ENCODE results near the gene LRRC74B. TPM values are rescaled to one million over a fixed set of nuclear protein-coding genes. Genes with fewer than 3 reads are reported as not detected.
"Not testable (repeated sequence)": the region's sequence is repeated elsewhere in the genome, so short reads cannot be mapped to it uniquely, and the experiment has no call there.

The LRRC74B gene
- total RNA-seq, 2 experiments from 2014 or later, result not detected

- Mint-ChIP-seq H3K27ac (no peak overlapping the region), H3K4me1 (peaks cover 37% of the 10 kb centered on the region), H3K9me3 (no peaks in the 10 kb centered on the region), H3K36me3 (ENCODE audit: low read depth) (no peaks in the 10 kb centered on the region), H3K27me3 (peaks cover 18% of the 10 kb centered on the region), H3K4me3 (no peak overlapping the region)
- no peak for DNase-seq
- POLR2A ChIA-PET, result no interaction called here
- CTCF ChIA-PET, result interaction anchor here (0.6 to 1.9 kb wide), 3 partner anchors 9 to 23 kb away, joined by 3 to 5 read pairs (median 4); no protein-coding TSS in a partner anchor
These were observed 1.4 kb downstream of the LRRC74B start for GRCh38 chr22:21047035-21047661.

- POLR2A ChIA-PET, result no interaction called here
- CTCF ChIA-PET, result interaction anchor here (1.9 kb wide), 1 partner anchor 9 kb away, joined by 5 read pairs; no protein-coding TSS in a partner anchor
These were observed 2.0 kb downstream of the LRRC74B start for GRCh38 chr22:21047730-21048129.

GRCh38 chr22:21048448-21048847, 2.7 kb downstream of the LRRC74B start:
- H3K36me3 Mint-ChIP-seq (ENCODE audit: low read depth); POLR2A ChIA-PET; DNase-seq; H3K9me3 Mint-ChIP-seq; H3K27ac Mint-ChIP-seq; H3K4me3 Mint-ChIP-seq: not testable (repeated sequence)
- Mint-ChIP-seq H3K4me1 (peaks cover 33% of the 10 kb centered on the region), H3K27me3 (peaks cover 16% of the 10 kb centered on the region)
- CTCF ChIA-PET, result interaction anchor here (1.9 kb wide), 1 partner anchor 8 kb away, joined by 5 read pairs; no protein-coding TSS in a partner anchor

More at GRCh38 chr22:21047730-21048129, 2.0 kb downstream of the LRRC74B start:
- H3K27ac Mint-ChIP-seq, result no peak overlapping the region
- H3K4me1 Mint-ChIP-seq, result peaks cover 37% of the 10 kb centered on the region
- DNase-seq, result no peak
- no peaks in the 10 kb centered on the region for H3K9me3 Mint-ChIP-seq
- peaks cover 18% of the 10 kb centered on the region for H3K27me3 Mint-ChIP-seq
- H3K4me3 Mint-ChIP-seq, result no peak overlapping the region
- H3K36me3 Mint-ChIP-seq (ENCODE audit: low read depth), result no peaks in the 10 kb centered on the region

- peaks cover 15% of the 10 kb centered on the region for H3K27me3 Mint-ChIP-seq
- CTCF ChIA-PET; H3K4me3 Mint-ChIP-seq; DNase-seq; H3K36me3 Mint-ChIP-seq (ENCODE audit: low read depth); POLR2A ChIA-PET; H3K9me3 Mint-ChIP-seq; H3K27ac Mint-ChIP-seq: not testable (repeated sequence)
- peaks cover 28% of the 10 kb centered on the region for H3K4me1 Mint-ChIP-seq
These were observed 3.2 kb downstream of the LRRC74B start for GRCh38 chr22:21048965-21049364.

- no peak overlapping the region for H3K4me3 Mint-ChIP-seq
- peak overlapping the region; percentile 56 for H3K27ac Mint-ChIP-seq
- ChIA-PET POLR2A (no interaction called here), CTCF (no interaction called here)
- no peaks in the 10 kb centered on the region for H3K27me3 Mint-ChIP-seq
- no peaks in the 10 kb centered on the region for H3K9me3 Mint-ChIP-seq
- H3K36me3 Mint-ChIP-seq (ENCODE audit: low read depth), result no peaks in the 10 kb centered on the region
- peaks cover 27% of the 10 kb centered on the region for H3K4me1 Mint-ChIP-seq
- DNase-seq, result no peak
These were observed 5.5 kb downstream of the LRRC74B start for GRCh38 chr22:21051145-21051830.

GRCh38 chr22:21051831-21052400, 6.2 kb downstream of the LRRC74B start:
- H3K4me1 Mint-ChIP-seq, result peaks cover 34% of the 10 kb centered on the region
- DNase-seq, result no peak
- H3K27me3 Mint-ChIP-seq, result peaks cover 3% of the 10 kb centered on the region
- H3K4me3 Mint-ChIP-seq, result no peak overlapping the region
- H3K36me3 Mint-ChIP-seq (ENCODE audit: low read depth), result no peaks in the 10 kb centered on the region
- POLR2A ChIA-PET, result no interaction called here
- CTCF ChIA-PET, result no interaction called here
- peak overlapping the region; percentile 32 for H3K27ac Mint-ChIP-seq
- no peaks in the 10 kb centered on the region for H3K9me3 Mint-ChIP-seq

GRCh38 chr22:21052715-21053459, 7.1 kb downstream of the LRRC74B start:
- ChIA-PET POLR2A (no interaction called here), CTCF (no interaction called here)
- no peaks in the 10 kb centered on the region for H3K36me3 Mint-ChIP-seq (ENCODE audit: low read depth)
- H3K9me3 Mint-ChIP-seq, result no peaks in the 10 kb centered on the region
- no peak for DNase-seq
- no peak overlapping the region for H3K4me3 Mint-ChIP-seq
- H3K27me3 Mint-ChIP-seq, result peaks cover 3% of the 10 kb centered on the region
- H3K27ac Mint-ChIP-seq, result no peak overlapping the region
- H3K4me1 Mint-ChIP-seq, result peaks cover 35% of the 10 kb centered on the region

- Mint-ChIP-seq H3K36me3 (ENCODE audit: low read depth) (no peaks in the 10 kb centered on the region), H3K4me1 (peaks cover 35% of the 10 kb centered on the region), H3K4me3 (no peak overlapping the region), H3K9me3 (no peaks in the 10 kb centered on the region), H3K27me3 (peaks cover 3% of the 10 kb centered on the region), H3K27ac (peak overlapping the region; percentile 31)
- no peak for DNase-seq
- ChIA-PET CTCF (no interaction called here), POLR2A (no interaction called here)
These were observed 8.4 kb downstream of the LRRC74B start for GRCh38 chr22:21054046-21054713.

GRCh38 chr22:21054714-21055563, 9.2 kb downstream of the LRRC74B start:
- ChIA-PET CTCF (no interaction called here), POLR2A (no interaction called here)
- Mint-ChIP-seq H3K4me3 (no peak overlapping the region), H3K4me1 (peaks cover 35% of the 10 kb centered on the region), H3K9me3 (no peaks in the 10 kb centered on the region), H3K27ac (no peak overlapping the region), H3K36me3 (ENCODE audit: low read depth) (no peaks in the 10 kb centered on the region), H3K27me3 (peaks cover 3% of the 10 kb centered on the region)
- no peak for DNase-seq

- H3K9me3 Mint-ChIP-seq, result no peaks in the 10 kb centered on the region
- peaks cover 35% of the 10 kb centered on the region for H3K4me1 Mint-ChIP-seq
- H3K36me3 Mint-ChIP-seq (ENCODE audit: low read depth), result no peaks in the 10 kb centered on the region
- ChIA-PET POLR2A (no interaction called here), CTCF (interaction anchor here (1.6 kb wide), 1 partner anchor 8 kb away, joined by 5 read pairs; no protein-coding TSS in a partner anchor)
- no peak for DNase-seq
- peaks cover 3% of the 10 kb centered on the region for H3K27me3 Mint-ChIP-seq
- no peak overlapping the region for H3K4me3 Mint-ChIP-seq
- no peak overlapping the region for H3K27ac Mint-ChIP-seq
These were observed 9.8 kb downstream of the LRRC74B start for GRCh38 chr22:21055564-21055834.

- Mint-ChIP-seq H3K9me3 (no peaks in the 10 kb centered on the region), H3K27me3 (peaks cover 3% of the 10 kb centered on the region), H3K27ac (peak overlapping the region; percentile 80), H3K4me1 (peaks cover 35% of the 10 kb centered on the region), H3K4me3 (no peak overlapping the region), H3K36me3 (ENCODE audit: low read depth) (no peaks in the 10 kb centered on the region)
- POLR2A ChIA-PET, result no interaction called here
- CTCF ChIA-PET, result interaction anchor here (1.6 kb wide), 1 partner anchor 8 kb away, joined by 5 read pairs; no protein-coding TSS in a partner anchor
- DNase-seq, result no peak
These were observed 10.2 kb downstream of the LRRC74B start for GRCh38 chr22:21055880-21056319.

GRCh38 chr22:21060363-21060762, 14.6 kb downstream of the LRRC74B start:
- H3K36me3 Mint-ChIP-seq (ENCODE audit: low read depth); H3K9me3 Mint-ChIP-seq; CTCF ChIA-PET; H3K4me3 Mint-ChIP-seq; DNase-seq; H3K27me3 Mint-ChIP-seq; H3K27ac Mint-ChIP-seq; POLR2A ChIA-PET: not testable (repeated sequence)
- H3K4me1 Mint-ChIP-seq, result peaks cover 17% of the 10 kb centered on the region
